ENCODE measurements around the gene CAPZA1. TPM values are rescaled to one million over a fixed set of nuclear protein-coding genes. Genes with fewer than 3 reads are reported as not detected.

CAPZA1 gene
- total and polyA plus RNA-seq, 2 donors (not counting 3 experiments of a cell fraction or from before 2014, with no cell fraction given), result 77.1 to 183 TPM

DNA sequence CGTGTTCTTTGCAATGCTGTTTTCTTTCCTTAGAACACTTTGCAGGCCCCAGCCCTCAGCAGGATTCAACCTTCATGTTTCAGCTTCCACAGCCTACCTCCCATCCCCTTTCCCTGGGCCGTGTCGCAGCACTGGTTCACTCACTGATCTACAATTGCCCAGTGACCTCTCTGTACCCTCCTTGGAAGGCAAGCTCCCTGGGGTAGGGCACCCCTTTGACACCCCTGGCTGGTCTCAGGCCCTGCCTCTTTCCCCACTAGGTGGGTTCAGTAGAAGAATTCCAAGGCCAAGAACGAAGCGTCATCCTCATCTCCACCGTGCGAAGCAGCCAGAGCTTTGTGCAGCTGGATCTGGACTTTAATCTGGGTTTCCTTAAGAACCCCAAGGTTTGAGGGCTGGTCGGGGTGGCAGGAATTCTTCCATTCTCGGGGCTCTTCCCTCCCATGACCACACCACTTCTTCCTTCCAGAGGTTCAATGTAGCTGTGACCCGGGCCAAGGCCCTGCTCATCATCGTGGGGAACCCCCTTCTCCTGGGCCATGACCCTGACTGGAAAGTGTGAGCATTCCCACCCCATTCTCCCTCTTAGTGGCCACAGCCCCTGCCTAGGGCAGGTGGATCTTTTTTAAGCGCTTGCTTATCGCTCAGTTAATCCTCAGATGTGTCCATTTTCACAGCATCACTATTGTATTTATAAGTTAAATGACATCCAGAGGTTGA is 80.0 kb downstream of the CAPZA1 start:
- Histone ChIP-seq H3K9me1 (replicated peaks; ENCODE audit: control insufficient read depth, extremely low read depth, insufficient read depth, low read length) (no peaks in the 10 kb centered on the region), H3K9me3 (replicated peaks; ENCODE audit: control insufficient read depth, insufficient read depth, low read length) (no peaks in the 10 kb centered on the region), H3K4me1 (ENCODE audit: control insufficient read depth, extremely low read depth, insufficient read depth, low read length) (peaks cover 59% of the 10 kb centered on the region), H3K27me3 (ENCODE audit: control insufficient read depth in 2 of 2, insufficient read depth in 2 of 2, low read length in 2 of 2) (no peaks in the 10 kb centered on the region), H3K27ac (ENCODE audit: insufficient read depth, low read depth, low read length) (peak overlapping the region; percentile 88), H3K9ac (replicated peaks; ENCODE audit: extremely low read depth, insufficient read depth, low read length) (no peak overlapping the region), H4K20me1 (replicated peaks; ENCODE audit: control insufficient read depth, extremely low read depth, insufficient read depth, low read length) (no peaks in the 10 kb centered on the region), H2AFZ (ENCODE audit: low read depth, low read length) (no peak overlapping the region), H3K36me3 (ENCODE audit: control insufficient read depth in 2 of 2, extremely low read depth in 1 of 2, insufficient read depth in 2 of 2, low read length in 2 of 2) (peaks cover 17 to 41% of the 10 kb centered on the region in 2 experiments), H3K4me2 (ENCODE audit: insufficient read depth, low read length) (no peak overlapping the region), H3K4me3 (replicated peaks in 1 of 3; ENCODE audit: insufficient read depth in 1 of 3, low read depth in 1 of 3, low read length in 3 of 3) (no peak overlapping the region), H3K79me2 (ENCODE audit: control insufficient read depth, insufficient read depth, low read length) (peaks cover 24% of the 10 kb centered on the region)
- intact Hi-C loops (cut with micrococcal nuclease) (loop anchor here (1.0 kb wide), 2 partner anchors 25 to 80 kb away; partner anchors contain the start of genes CAPZA1, MOV10 and ST7L), dilution Hi-C loops (cut with MboI; ENCODE audit: extremely low pct_ligation_motif_present, low sequenced_read_pairs) (no loop called here)
- FAIRE-seq, result peak; percentile 18
- ChIA-PET CTCF (interaction anchor here (0.9 to 6.7 kb wide), 3 partner anchors 11 to 309 kb away, joined by 3 to 57 read pairs (median 6); partner anchors contain the start of gene MOV10), POLR2A (interaction anchor here (1.2 to 1.4 kb wide), 2 partner anchors 25 to 305 kb away, joined by 4 to 5 read pairs; partner anchors contain the start of gene MOV10)
- no TSS peak for BruUV-seq (replicated peaks)
- peak; percentile 16 for DNase-seq (ENCODE audit: low read depth, low spot score)
- TF ChIP-seq JUN (IDR thresholded peaks at IDR 0.05; ENCODE audit: borderline replicate concordance, insufficient read depth, insufficient read length, low read depth), result no peak
- TF ChIP-seq POLR2AphosphoS5 (IDR thresholded peaks at IDR 0.05; ENCODE audit: insufficient read depth, low read depth, low read length), result no peak
- TF ChIP-seq EZH2 (IDR thresholded peaks at IDR 0.05; ENCODE audit: borderline replicate concordance, low read depth, low read length, severe bottlenecking), result no peak
- TF ChIP-seq GATA2 (IDR thresholded peaks at IDR 0.05; ENCODE audit: insufficient read depth, insufficient read length, low read depth, low read length), result no peak
- no peak for TF ChIP-seq MYC (IDR thresholded peaks at IDR 0.05; ENCODE audit: low read depth, low read length)
- TF ChIP-seq CTCF (IDR thresholded peaks at IDR 0.05; ENCODE audit: extremely low read depth in 1 of 2, insufficient read depth in 1 of 2, low read depth in 1 of 2, low read length in 2 of 2), result no peak
- no peak for TF ChIP-seq POLR2A (IDR thresholded peaks at IDR 0.05; ENCODE audit: low read depth, low read length)
- TF ChIP-seq FOS (IDR thresholded peaks at IDR 0.05; ENCODE audit: borderline replicate concordance, insufficient read depth, low read length), result no peak
- TF ChIP-seq, protein P1, sequence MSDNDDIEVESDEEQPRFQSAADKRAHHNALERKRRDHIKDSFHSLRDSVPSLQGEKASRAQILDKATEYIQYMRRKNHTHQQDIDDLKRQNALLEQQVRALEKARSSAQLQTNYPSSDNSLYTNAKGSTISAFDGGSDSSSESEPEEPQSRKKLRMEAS (IDR thresholded peaks at IDR 0.05; ENCODE audit: insufficient read depth, insufficient read length), result no peak

Data from endothelial cell of umbilical vein (primary cell).